Cardiac fibroblast (primary cell): Measurements from ENCODE around the gene LGALS3.
A peak's percentile ranks its signal among the peaks of the same experiment; 100 is the strongest.

Experiments
- DNase-seq, 2 donors: peaks; one replicate each; pipeline versions ENCODE4 v3.0.0 to v3.0.0-alpha.2; 2010; ENCODE audit warnings: low read depth in 2 of 2
- H3K4me3 ChIP-seq, 2 donors: replicated peaks in 1 of 2; 1 replicate in 1 of 2; 2 replicates in 1 of 2; pipeline ENCODE4 v1.5.1; 2011; ENCODE audit warnings: low read depth in 2 of 2, low read length in 2 of 2, mild to moderate bottlenecking in 2 of 2, moderate library complexity in 1 of 2
- CTCF ChIP-seq: IDR thresholded peaks from one replicate; pipeline ENCODE4 v1.5.1; 2011; ENCODE audit warnings: low read depth, mild to moderate bottlenecking, low read length, inconsistent platforms

Gene LGALS3

DNA sequence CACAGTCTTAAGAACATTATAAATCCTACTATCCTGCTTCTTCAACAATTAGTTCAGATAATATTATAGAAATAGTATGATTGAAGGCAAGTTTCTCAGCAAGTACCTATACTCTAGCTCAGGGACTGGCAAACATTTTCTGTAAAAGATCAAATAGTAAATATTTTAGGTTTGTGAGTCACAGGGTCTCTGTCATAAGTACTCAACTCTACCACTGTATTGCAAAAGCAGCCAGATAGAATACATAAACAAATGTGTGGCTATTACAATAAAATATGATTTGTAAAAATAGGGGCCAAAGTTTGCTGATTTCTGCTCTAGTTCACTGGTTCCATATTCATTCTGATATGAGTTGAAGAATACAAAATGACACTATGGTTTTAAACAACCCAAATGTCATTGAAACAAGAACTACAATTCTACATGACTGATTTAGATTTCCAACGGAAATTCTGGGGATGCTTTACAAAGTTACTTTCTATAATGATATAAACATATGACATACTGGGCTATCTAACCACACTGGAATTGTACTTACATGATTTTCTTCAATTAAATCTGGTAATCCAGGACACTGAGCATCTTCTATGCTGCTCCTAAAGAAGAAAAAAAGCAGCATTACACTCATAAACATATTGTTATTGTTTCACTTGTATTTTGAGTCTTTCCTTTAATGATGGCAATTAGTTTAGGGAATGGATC is 23.2 kb downstream of the LGALS3 start:
- no peak for TF ChIP-seq CTCF
- H3K4me3 ChIP-seq, result no peak overlapping the region
- DNase-seq, result peak in 1 of 2 donors; percentile 67

DNA sequence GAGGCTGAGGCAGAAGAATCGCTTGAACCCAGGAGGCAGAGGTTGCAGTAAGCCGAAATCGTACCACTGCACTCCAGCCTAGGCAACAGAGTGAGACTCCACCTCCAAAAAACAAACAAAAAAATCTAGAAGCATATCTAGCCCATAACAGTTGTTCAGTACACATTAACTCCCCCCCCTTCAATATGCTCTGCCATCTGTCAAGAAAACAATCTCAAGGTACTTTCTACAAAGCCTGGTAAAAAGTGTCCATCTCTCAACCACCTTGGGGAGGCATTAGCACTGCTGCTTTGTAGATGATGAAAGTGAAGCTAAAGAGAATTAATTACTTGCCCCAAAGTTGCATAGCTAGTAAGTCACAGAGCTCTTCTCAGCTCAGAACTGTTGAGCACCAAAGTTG is 24.9 kb downstream of the LGALS3 start:
- no peak for TF ChIP-seq CTCF
- no peak for DNase-seq
- H3K4me3 ChIP-seq, result no peak overlapping the region

GRCh38 chr14:55157080-55157479 is 28.0 kb downstream of the LGALS3 start:
- H3K4me3 ChIP-seq, result no peak overlapping the region
- DNase-seq, result no peak
- TF ChIP-seq CTCF, result no peak

DNA sequence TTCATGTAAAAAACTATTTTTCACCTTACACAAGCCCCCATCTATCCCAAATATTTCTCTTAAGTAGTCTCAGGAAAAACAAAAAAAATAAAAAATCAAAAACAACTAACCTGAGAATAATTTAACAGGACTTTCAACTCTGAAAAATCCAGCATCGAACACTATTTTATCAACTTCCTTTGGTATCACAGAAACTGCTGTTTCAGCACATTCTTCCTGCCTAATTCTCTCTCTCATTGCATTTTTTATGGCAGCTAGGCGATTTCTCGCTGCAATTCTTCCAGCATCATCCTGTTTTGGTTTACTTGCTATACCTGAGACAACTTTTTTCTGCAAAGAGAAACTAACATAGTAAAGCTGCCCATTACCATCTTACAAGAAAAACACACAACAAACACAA is 29.4 kb downstream of the LGALS3 start:
- DNase-seq, result no peak
- H3K4me3 ChIP-seq, result no peak overlapping the region
- no peak for TF ChIP-seq CTCF

DNA sequence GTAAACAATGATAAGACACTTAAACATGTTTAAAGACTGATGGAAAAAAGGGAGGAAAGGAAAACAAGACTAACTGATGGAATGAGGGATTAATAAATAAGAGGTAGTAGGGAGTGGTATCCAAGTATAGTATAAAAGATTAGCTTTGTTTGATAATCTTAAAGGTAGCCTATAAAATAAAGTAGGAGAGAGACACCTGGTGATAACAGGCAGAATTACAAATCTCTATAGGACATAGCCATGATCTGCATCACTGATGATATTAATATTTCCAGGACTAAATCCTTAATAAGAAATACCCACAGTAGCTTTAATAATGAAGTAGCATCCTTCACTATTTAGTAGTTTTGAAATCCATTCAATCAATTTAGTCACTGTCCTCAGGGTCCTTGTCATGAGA is 31.9 kb downstream of the LGALS3 start:
- TF ChIP-seq CTCF, result peak; percentile 40
- DNase-seq, result peak; percentile 65
- H3K4me3 ChIP-seq, result no peak overlapping the region

DNA sequence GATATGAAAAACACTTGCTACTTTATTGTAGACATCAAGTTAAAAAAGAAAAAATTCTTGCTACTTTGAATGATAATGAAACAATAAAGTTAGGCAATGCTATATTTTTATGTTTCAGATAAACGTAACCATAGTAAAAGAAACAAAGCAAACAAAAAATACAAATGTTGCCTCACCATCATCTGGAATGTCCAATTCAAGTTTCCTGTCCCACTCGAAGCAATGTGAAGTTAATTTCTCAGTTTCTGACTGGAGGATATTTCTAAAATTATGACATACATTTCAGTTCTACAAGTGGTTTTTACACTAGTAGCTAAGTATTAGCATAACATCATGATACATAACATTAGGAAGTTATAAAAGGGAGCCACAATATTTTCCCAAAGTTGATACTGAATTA is 41.5 kb downstream of the LGALS3 start:
- no peak for TF ChIP-seq CTCF
- DNase-seq, result peak; percentile 32 to 50
- no peak overlapping the region for H3K4me3 ChIP-seq

DNA sequence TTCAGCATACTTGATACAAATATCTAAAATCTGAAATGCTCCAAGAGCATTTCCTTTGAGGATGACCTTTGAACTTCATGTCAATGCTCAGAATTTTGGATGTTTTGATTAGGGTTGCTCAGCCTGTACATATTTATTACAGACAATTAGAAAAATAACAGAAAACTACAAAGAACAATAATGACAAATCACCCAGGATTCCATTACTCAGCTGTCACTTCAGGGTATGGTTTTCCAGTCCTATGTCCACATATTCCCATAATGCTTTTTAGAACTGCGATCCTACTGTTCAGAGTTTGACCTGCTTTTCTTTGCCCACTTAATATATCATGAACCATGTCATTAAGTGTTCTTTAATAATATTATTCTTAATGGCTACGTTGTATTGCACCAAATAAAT is 51.0 kb downstream of the LGALS3 start:
- H3K4me3 ChIP-seq, result no peak overlapping the region
- peak in 1 of 2 donors; percentile 55 for DNase-seq
- no peak for TF ChIP-seq CTCF
